H9 (cell line): Measurements from ENCODE around the gene PLPPR4. TPM values are rescaled to one million over a fixed set of nuclear protein-coding genes. Genes with fewer than 3 reads are reported as not detected.

Experiments
- DNase-seq: peaks from one replicate; pipeline ENCODE4 v3.0.0-alpha.2; 2017
- H2AFZ ChIP-seq: one replicate; pipeline ENCODE4 v1.6.1; 2013; ENCODE audit warnings: mild to moderate bottlenecking, low read length, control low read depth, moderate library complexity
- H2AK5ac ChIP-seq: 2 replicates; pipeline ENCODE4 v1.6.1; 2013; ENCODE audit warnings: low read length, control low read depth, mixed read lengths; ENCODE audit not compliant: insufficient read length
- H2BK120ac ChIP-seq: one replicate; pipeline ENCODE4 v1.6.1; 2013; ENCODE audit warnings: low read depth, mild to moderate bottlenecking, low read length, control low read depth, inconsistent platforms; ENCODE audit not compliant: poor library complexity, severe bottlenecking
- H2BK12ac ChIP-seq: 2 replicates; pipeline ENCODE4 v1.6.1; 2013; ENCODE audit warnings: low read length, control low read depth, mixed read lengths, low read depth; ENCODE audit not compliant: insufficient read length
- H2BK15ac ChIP-seq: 2 replicates; pipeline ENCODE4 v1.6.1; 2013; ENCODE audit warnings: low read depth, low read length, control low read depth
- H2BK20ac ChIP-seq: one replicate; pipeline ENCODE4 v1.6.1; 2013; ENCODE audit warnings: low read depth, mild to moderate bottlenecking, low read length, control low read depth, inconsistent platforms; ENCODE audit not compliant: poor library complexity, severe bottlenecking
- H2BK5ac ChIP-seq: 2 replicates; pipeline ENCODE4 v1.6.1; 2013; ENCODE audit warnings: low read length, control low read depth, mixed read lengths; ENCODE audit not compliant: insufficient read length
- H3K14ac ChIP-seq: 2 replicates; pipeline ENCODE4 v1.6.1; 2013; ENCODE audit warnings: low read length, control low read depth; ENCODE audit not compliant: insufficient read depth
- H3K18ac ChIP-seq: 2 replicates; pipeline ENCODE4 v1.6.1; 2013; ENCODE audit warnings: low read depth, mild to moderate bottlenecking, mixed read lengths, low read length, control low read depth; ENCODE audit not compliant: insufficient read length
- H3K23ac ChIP-seq: 2 replicates; pipeline ENCODE4 v1.6.1; 2013; ENCODE audit warnings: low read length, control low read depth, mixed read lengths, low read depth; ENCODE audit not compliant: insufficient read length
- H3K23me2 ChIP-seq: 2 replicates; pipeline ENCODE4 v1.6.1; 2013; ENCODE audit warnings: low read depth, mild to moderate bottlenecking, mixed read lengths, low read length, control low read depth; ENCODE audit not compliant: insufficient read length, poor library complexity, severe bottlenecking
- H3K27ac ChIP-seq: 2 replicates; pipeline ENCODE4 v1.5.1; 2013; ENCODE audit warnings: low read length, control low read depth, mixed read lengths, low read depth; ENCODE audit not compliant: insufficient read length
- H3K27me3 ChIP-seq: 2 replicates; pipeline ENCODE4 v1.6.1; 2013; ENCODE audit warnings: low read length, control low read depth, inconsistent platforms; ENCODE audit not compliant: insufficient read depth
- H3K4ac ChIP-seq: 2 replicates; pipeline ENCODE4 v1.6.1; 2013; ENCODE audit warnings: low read depth, mild to moderate bottlenecking, control low read depth, inconsistent platforms, low read length, moderate library complexity
- H3K4me1 ChIP-seq: 2 replicates; pipeline ENCODE4 v1.6.1; 2013; ENCODE audit warnings: low read length, control low read depth, inconsistent platforms; ENCODE audit not compliant: insufficient read depth
- H3K4me2 ChIP-seq: 2 replicates; pipeline ENCODE4 v1.6.1; 2013; ENCODE audit warnings: low read length, control low read depth, mixed read lengths; ENCODE audit not compliant: insufficient read length, insufficient read depth
- H3K56ac ChIP-seq: 2 replicates; pipeline ENCODE4 v1.6.1; 2013; ENCODE audit warnings: low read depth, mild to moderate bottlenecking, mixed read lengths, low read length, control low read depth; ENCODE audit not compliant: insufficient read length
- H3K79me1 ChIP-seq: 2 replicates; pipeline ENCODE4 v1.6.1; 2013; ENCODE audit warnings: low read depth, mild to moderate bottlenecking, moderate library complexity, low read length, control low read depth, inconsistent platforms; ENCODE audit not compliant: insufficient read depth, poor library complexity, severe bottlenecking
- H3K79me2 ChIP-seq: 2 replicates; pipeline ENCODE4 v1.6.1; 2013; ENCODE audit warnings: low read length, control low read depth, inconsistent platforms; ENCODE audit not compliant: insufficient read depth
- H3K9ac ChIP-seq: 2 replicates; pipeline ENCODE4 v1.6.1; 2013; ENCODE audit warnings: low read length, control low read depth, mixed read lengths; ENCODE audit not compliant: insufficient read length; ENCODE audit errors: extremely low read depth
- H3K9me3 ChIP-seq: one replicate; pipeline ENCODE4 v1.6.1; 2013; ENCODE audit warnings: low read depth, low read length, inconsistent platforms; ENCODE audit not compliant: control insufficient read depth
- H3T11ph ChIP-seq: one replicate; pipeline ENCODE4 v1.6.1; 2013; ENCODE audit warnings: mild to moderate bottlenecking, low read length, control low read depth, inconsistent platforms
- H4K20me1 ChIP-seq: one replicate; pipeline ENCODE4 v1.6.1; 2013; ENCODE audit not compliant: control insufficient read depth, insufficient read length, insufficient read depth
- H4K5ac ChIP-seq: 2 replicates; pipeline ENCODE4 v1.6.1; 2013; ENCODE audit warnings: low read depth, mild to moderate bottlenecking, mixed read lengths, low read length, control low read depth; ENCODE audit not compliant: insufficient read length
- H4K8ac ChIP-seq: replicated peaks from 2 replicates; pipeline ENCODE4 v1.6.1; 2013; ENCODE audit warnings: low read length, control low read depth, mixed read lengths, low read depth; ENCODE audit not compliant: insufficient read length
- H4K91ac ChIP-seq: 2 replicates; pipeline ENCODE4 v1.6.1; 2013; ENCODE audit warnings: low read depth, mild to moderate bottlenecking, moderate library complexity, mixed read lengths, low read length, control low read depth; ENCODE audit not compliant: insufficient read length
- H3K27ac Mint-ChIP-seq, 3 experiments: 2 replicates in 2 of 3; 3 replicates in 1 of 3; pipeline ENCODE4 v1.8.0; 2020 to 2021; ENCODE audit warnings: mixed read lengths in 3 of 3, mild to moderate bottlenecking in 1 of 3, moderate library complexity in 1 of 3
- H3K27me3 Mint-ChIP-seq: 2 replicates; pipeline ENCODE4 v1.8.0; 2021; ENCODE audit warnings: low read depth, mild to moderate bottlenecking, moderate library complexity, mixed read lengths
- H3K36me3 Mint-ChIP-seq, 3 experiments: 2 replicates in 2 of 3; 3 replicates in 1 of 3; pipeline ENCODE4 v1.8.0; 2020 to 2021; ENCODE audit warnings: low read depth in 3 of 3, mixed read lengths in 3 of 3; ENCODE audit not compliant: insufficient read depth in 1 of 3
- H3K4me1 Mint-ChIP-seq, 2 experiments: 2 replicates each; pipeline ENCODE4 v1.8.0; 2020; ENCODE audit warnings: mixed read lengths in 2 of 2
- H3K4me3 Mint-ChIP-seq, 2 experiments: 2 replicates in 1 of 2; 3 replicates in 1 of 2; pipeline ENCODE4 v1.8.0; 2020 to 2021; ENCODE audit warnings: mild to moderate bottlenecking in 2 of 2, mixed read lengths in 2 of 2, moderate library complexity in 1 of 2
- H3K9me3 Mint-ChIP-seq, 2 experiments: 2 replicates in 1 of 2; 3 replicates in 1 of 2; pipeline ENCODE4 v1.8.0; 2020; ENCODE audit warnings: mild to moderate bottlenecking in 2 of 2, mixed read lengths in 2 of 2, moderate library complexity in 1 of 2
- CTCF ChIP-seq: fragments of 200-600 bp; sonication (generic); conservative IDR thresholded peaks from 3 replicates; pipeline ENCODE4 v1.8.0; 2021; ENCODE audit warnings: antibody characterized with exemption, mild to moderate bottlenecking
- total RNA-seq: library from RNA; stranded (reverse); gene quantifications from 2 replicates; pipeline ENCODE4 v1.2.1, GENCODE V29; 2021

Gene PLPPR4
- total RNA-seq, 1 experiment from 2014 or later = 0.31 TPM

- Histone ChIP-seq H3K23ac (no peak overlapping the region), H3K14ac (no peak overlapping the region), H3K18ac (no peak overlapping the region), H4K8ac (no peak overlapping the region), H4K20me1 (no peaks in the 10 kb centered on the region), H2AK5ac (no peak overlapping the region), H3K27me3 (no peaks in the 10 kb centered on the region), H3K23me2 (peaks cover 5% of the 10 kb centered on the region), H2BK15ac (no peak overlapping the region), H4K5ac (no peak overlapping the region), H3K9ac (no peak overlapping the region), H3K79me2 (no peaks in the 10 kb centered on the region), H2BK120ac (no peak overlapping the region), H2AFZ (no peak overlapping the region), H3K4me1 (no peaks in the 10 kb centered on the region), H2BK20ac (no peak overlapping the region), H3K4ac (no peak overlapping the region), H3K79me1 (no peaks in the 10 kb centered on the region), H3T11ph (no peak overlapping the region), H3K27ac (no peak overlapping the region), H3K4me2 (no peak overlapping the region), H4K91ac (no peak overlapping the region), H2BK5ac (no peak overlapping the region), H3K56ac (no peak overlapping the region), H2BK12ac (no peak overlapping the region), H3K9me3 (no peaks in the 10 kb centered on the region)
- Mint-ChIP-seq H3K4me1 (peaks cover 2 to 5% of the 10 kb centered on the region in 2 experiments; a peak in 1 of 4 replicates), H3K27me3 (peaks cover 11% of the 10 kb centered on the region), H3K4me3 (no peak overlapping the region), H3K27ac (no peak overlapping the region), H3K9me3 (no peaks in the 10 kb centered on the region), H3K36me3 (no peaks in the 10 kb centered on the region)
- DNase-seq = no peak
- TF ChIP-seq CTCF = no peak
Observed at GRCh38 chr1:99269321-99269720, 5.0 kb downstream of the PLPPR4 start.
